GM19468 (cell line): Measurements from ENCODE around the gene NSMF.
"Not testable (repeated sequence)": the region's sequence is repeated elsewhere in the genome, so short reads cannot be mapped to it uniquely, and the experiment has no call there.

ENCODE experiments used
- ATAC-seq: cut with Tn5 transposase; IDR thresholded peaks from one replicate; pipeline ENCODE4 v1.9.1; 2021; ENCODE audit warnings: mild to moderate bottlenecking, moderate library complexity, moderate number of reproducible peaks; ENCODE audit not compliant: unreplicated experiment; ENCODE audit errors: extremely low read depth

NSMF gene

GRCh38 chr9:137478613-137478961, 19.5 kb upstream of the NSMF start:
- no peak for ATAC-seq

GRCh38 chr9:137477778-137478612, 18.9 kb upstream of the NSMF start:
- no peak for ATAC-seq

GRCh38 chr9:137476856-137477255, 17.7 kb upstream of the NSMF start:
- ATAC-seq: no peak

GRCh38 chr9:137475666-137476065, 16.5 kb upstream of the NSMF start:
- no peak for ATAC-seq

- no peak for ATAC-seq
Measured at GRCh38 chr9:137474271-137474670, 15.1 kb upstream of the NSMF start.

GRCh38 chr9:137470785-137471184, 11.7 kb upstream of the NSMF start:
- no peak for ATAC-seq

- ATAC-seq: no peak
Measured at GRCh38 chr9:137467896-137468295, 8.8 kb upstream of the NSMF start.

- no peak for ATAC-seq
Measured at GRCh38 chr9:137467161-137467581, 8.0 kb upstream of the NSMF start.

GRCh38 chr9:137466389-137467085, 7.4 kb upstream of the NSMF start:
- ATAC-seq: not testable (repeated sequence)

GRCh38 chr9:137465720-137466388, 6.7 kb upstream of the NSMF start:
- no peak for ATAC-seq

GRCh38 chr9:137465000-137465719, 6.0 kb upstream of the NSMF start:
- no peak for ATAC-seq

- no peak for ATAC-seq
Measured at GRCh38 chr9:137464291-137464999, 5.3 kb upstream of the NSMF start.

GRCh38 chr9:137463931-137464290, 4.8 kb upstream of the NSMF start:
- ATAC-seq: no peak

- ATAC-seq: no peak
Measured at GRCh38 chr9:137462986-137463930, 4.1 kb upstream of the NSMF start.

- ATAC-seq: no peak
Measured at GRCh38 chr9:137462396-137462985, 3.4 kb upstream of the NSMF start.

GRCh38 chr9:137461663-137462395, 2.7 kb upstream of the NSMF start:
- ATAC-seq: peak; percentile 56

- no peak for ATAC-seq
Measured at GRCh38 chr9:137461316-137461662, 2.2 kb upstream of the NSMF start.
